A673 (cell line): ENCODE data around the gene ARHGAP6. TPM values are rescaled to one million over a fixed set of nuclear protein-coding genes. Genes with fewer than 3 reads are reported as not detected.

Experiments used
- BruUV-seq: library from RNA; stranded (reverse); fragments of 400-500 nt; replicated peaks from 2 replicates; lab custom pipeline; 2021; lab: Mats Ljungman, UMichigan
- CTCF ChIA-PET: fragments of 300-600 bp; sonication (Branson Sonifier 250); formaldehyde crosslinking; loops from one replicate; lab custom pipeline; 2022; ENCODE audit warnings: antibody characterized with exemption; lab: Charles Lee
- POLR2A ChIA-PET: fragments of 300-600 bp; sonication (Branson Sonifier 250); formaldehyde crosslinking; loops from one replicate; lab custom pipeline; 2022; ENCODE audit warnings: antibody characterized with exemption; ENCODE audit not compliant: low non-redundant PET; lab: Charles Lee
- DNase-seq: peaks from one replicate; pipeline ENCODE4 v3.0.0-alpha.2; 2015; ENCODE audit warnings: low spot score
- H3K27ac ChIP-seq: fragments of 200-600 bp; sonication (generic); 2 replicates; pipeline ENCODE4 v1.5.1; 2016; ENCODE audit warnings: mixed run types, low read depth, mild to moderate bottlenecking, mixed read lengths, antibody characterized with exemption, low read length; ENCODE audit not compliant: poor library complexity, severe bottlenecking
- H3K27me3 ChIP-seq: fragments of 200-600 bp; sonication (generic); replicated peaks from 2 replicates; pipeline ENCODE4 v1.6.1; 2017; ENCODE audit warnings: mixed run types, low read depth, mild to moderate bottlenecking, mixed read lengths, antibody characterized with exemption, low read length; ENCODE audit not compliant: insufficient read depth, poor library complexity
- H3K36me3 ChIP-seq: fragments of 200-600 bp; sonication (generic); 2 replicates; pipeline ENCODE4 v1.6.1; 2016; ENCODE audit warnings: mixed run types, mild to moderate bottlenecking, mixed read lengths, antibody characterized with exemption, low read length; ENCODE audit not compliant: insufficient read depth, poor library complexity, severe bottlenecking
- H3K4me1 ChIP-seq: fragments of 200-600 bp; sonication (generic); 2 replicates; pipeline ENCODE4 v1.6.1; 2017; ENCODE audit warnings: mixed run types, mild to moderate bottlenecking, mixed read lengths, antibody characterized with exemption, low read length; ENCODE audit not compliant: insufficient read depth, poor library complexity, severe bottlenecking
- H3K4me3 ChIP-seq: fragments of 200-600 bp; sonication (generic); 2 replicates; pipeline ENCODE4 v1.5.1; 2016; ENCODE audit warnings: low read depth, mixed run types, mild to moderate bottlenecking, mixed read lengths, low read length; ENCODE audit not compliant: poor library complexity, severe bottlenecking
- H3K9me3 ChIP-seq: fragments of 200-600 bp; sonication (generic); 2 replicates; pipeline ENCODE4 v1.6.1; 2016; ENCODE audit warnings: mixed run types, low read depth, mild to moderate bottlenecking, mixed read lengths, antibody characterized with exemption, low read length; ENCODE audit not compliant: poor library complexity, severe bottlenecking
- EZH2 ChIP-seq: fragments of 200-600 bp; sonication (generic); IDR thresholded peaks from 2 replicates; pipeline ENCODE4 v1.6.1; 2017; ENCODE audit warnings: borderline replicate concordance, low read depth, mild to moderate bottlenecking, mixed read lengths, antibody characterized with exemption, low read length; ENCODE audit not compliant: poor library complexity, severe bottlenecking
- intact Hi-C: fragments of 100-400 bp; cut with micrococcal nuclease; formaldehyde crosslinking; loops from one replicate; pipeline ENCODE4 v1.10.0; 2022; ENCODE audit not compliant: unreplicated experiment
- total RNA-seq: library from RNA; stranded (reverse); gene quantifications from 2 replicates; pipeline ENCODE4 v1.2.3, GENCODE V29; 2021
- TF ChIP-seq, protein P1 (sequence below): fragments of 300-800, 200-600 bp; sonication (generic); conservative IDR thresholded peaks from 2 replicates; pipeline ENCODE4 v1.5.1; 2017; ENCODE audit warnings: low read depth, mild to moderate bottlenecking, antibody characterized with exemption, low read length, moderate library complexity, mixed read lengths

The ARHGAP6 gene
- total RNA-seq, 1 experiment from 2014 or later, result not detected

DNA sequence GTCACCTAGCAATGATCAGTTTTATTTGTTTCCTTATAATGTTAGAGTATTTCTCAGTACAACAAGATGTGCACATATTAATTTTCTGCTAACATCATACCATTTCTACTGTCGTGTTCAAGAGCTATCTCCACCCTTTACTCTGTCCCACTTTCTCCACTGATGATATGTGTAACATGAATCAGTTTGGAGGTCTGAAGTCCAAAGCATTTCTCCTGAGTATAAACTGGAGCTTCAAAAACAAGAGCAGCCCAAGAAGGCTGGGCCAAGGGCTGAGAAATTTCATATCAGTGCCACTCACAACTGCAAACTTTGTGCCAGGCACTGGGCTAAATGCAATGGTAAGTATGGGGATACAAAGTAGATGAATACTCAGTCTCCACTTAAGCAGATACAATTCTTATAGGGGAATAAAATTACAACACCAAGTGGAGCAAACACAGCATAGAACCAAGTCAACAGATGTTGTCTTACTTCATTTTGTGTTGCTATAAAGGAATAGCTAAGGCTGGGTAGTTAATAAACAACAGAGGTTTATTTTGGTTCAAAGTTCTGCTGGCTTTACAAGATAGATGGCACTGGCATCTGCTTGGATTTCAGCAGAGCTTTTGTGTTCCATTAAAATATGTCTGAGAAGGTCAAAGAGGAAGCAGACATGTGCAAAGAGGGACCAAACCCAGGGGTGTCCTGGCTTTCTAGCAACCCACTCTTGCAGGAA lies 328.3 kb downstream of the ARHGAP6 start:
- POLR2A ChIA-PET, result no interaction called here
- BruUV-seq, result no TSS peak
- no peak for TF ChIP-seq EZH2
- TF ChIP-seq, protein P1, sequence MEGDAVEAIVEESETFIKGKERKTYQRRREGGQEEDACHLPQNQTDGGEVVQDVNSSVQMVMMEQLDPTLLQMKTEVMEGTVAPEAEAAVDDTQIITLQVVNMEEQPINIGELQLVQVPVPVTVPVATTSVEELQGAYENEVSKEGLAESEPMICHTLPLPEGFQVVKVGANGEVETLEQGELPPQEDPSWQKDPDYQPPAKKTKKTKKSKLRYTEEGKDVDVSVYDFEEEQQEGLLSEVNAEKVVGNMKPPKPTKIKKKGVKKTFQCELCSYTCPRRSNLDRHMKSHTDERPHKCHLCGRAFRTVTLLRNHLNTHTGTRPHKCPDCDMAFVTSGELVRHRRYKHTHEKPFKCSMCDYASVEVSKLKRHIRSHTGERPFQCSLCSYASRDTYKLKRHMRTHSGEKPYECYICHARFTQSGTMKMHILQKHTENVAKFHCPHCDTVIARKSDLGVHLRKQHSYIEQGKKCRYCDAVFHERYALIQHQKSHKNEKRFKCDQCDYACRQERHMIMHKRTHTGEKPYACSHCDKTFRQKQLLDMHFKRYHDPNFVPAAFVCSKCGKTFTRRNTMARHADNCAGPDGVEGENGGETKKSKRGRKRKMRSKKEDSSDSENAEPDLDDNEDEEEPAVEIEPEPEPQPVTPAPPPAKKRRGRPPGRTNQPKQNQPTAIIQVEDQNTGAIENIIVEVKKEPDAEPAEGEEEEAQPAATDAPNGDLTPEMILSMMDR, result no peak
- DNase-seq, result no peak
- H3K27ac ChIP-seq, result no peak overlapping the region
- H3K36me3 ChIP-seq, result no peaks in the 10 kb centered on the region
- CTCF ChIA-PET, result no interaction called here
- intact Hi-C loops, result no loop called here
- peaks cover 3% of the 10 kb centered on the region for H3K4me1 ChIP-seq
- no peak overlapping the region for H3K4me3 ChIP-seq
- H3K9me3 ChIP-seq, result no peaks in the 10 kb centered on the region
- no peaks in the 10 kb centered on the region for H3K27me3 ChIP-seq

DNA sequence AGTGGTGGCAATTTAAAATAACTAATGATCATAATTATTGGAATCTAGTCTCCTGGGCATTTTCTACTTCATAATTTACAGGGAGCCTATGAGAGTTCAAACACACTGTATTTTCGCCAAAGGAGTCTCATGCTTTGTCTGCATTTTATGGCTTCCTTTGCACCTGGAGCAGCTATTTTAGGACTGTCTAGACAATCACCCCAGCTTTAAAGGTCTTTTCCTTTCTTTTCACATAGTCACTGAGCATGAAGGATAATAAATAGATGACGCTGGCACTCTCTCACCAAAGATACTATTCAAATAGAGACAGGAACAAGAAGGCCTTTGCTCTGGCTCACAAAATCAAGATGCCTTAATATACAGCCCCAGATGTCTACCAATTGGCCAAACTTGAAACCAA lies 329.5 kb downstream of the ARHGAP6 start:
- Histone ChIP-seq H3K4me3 (no peak overlapping the region), H3K27ac (no peak overlapping the region), H3K27me3 (no peaks in the 10 kb centered on the region), H3K9me3 (no peaks in the 10 kb centered on the region), H3K36me3 (no peaks in the 10 kb centered on the region), H3K4me1 (peaks cover under 1% of the 10 kb centered on the region)
- intact Hi-C loops, result no loop called here
- no TSS peak for BruUV-seq
- no peak for DNase-seq
- ChIA-PET POLR2A (no interaction called here), CTCF (no interaction called here)
- TF ChIP-seq EZH2, result no peak
- TF ChIP-seq, protein P1, result no peak

- ChIA-PET POLR2A (no interaction called here), CTCF (no interaction called here)
- no peak for DNase-seq
- no peak overlapping the region for H3K4me3 ChIP-seq
- H3K4me1 ChIP-seq, result no peaks in the 10 kb centered on the region
- intact Hi-C loops, result no loop called here
- no peak for TF ChIP-seq EZH2
- TF ChIP-seq, protein P1, result no peak
- no peaks in the 10 kb centered on the region for H3K36me3 ChIP-seq
- H3K9me3 ChIP-seq, result no peaks in the 10 kb centered on the region
- BruUV-seq, result no TSS peak
- H3K27me3 ChIP-seq, result no peaks in the 10 kb centered on the region
- H3K27ac ChIP-seq, result no peak overlapping the region
Observed at GRCh38 chrX:11334165-11334564, 331.6 kb downstream of the ARHGAP6 start.
